Measurements from ENCODE around the gene HBE1.

HBE1 gene

GRCh38 chr11:5234381-5234834 is 35.3 kb downstream of the HBE1 start, which contains the start of gene HBD:
Gene HBD (minus strand): TSS chr11:5234483. CDS start chr11:5234433, 50 bp downstream.
- no peak for DNase-seq (ENCODE audit: low read depth in 3 of 3)

GRCh38 chr11:5233307-5233706 is 36.4 kb downstream of the HBE1 start:
- DNase-seq (ENCODE audit: low read depth in 3 of 3), result no peak

- no peak for DNase-seq (ENCODE audit: low read depth in 3 of 3)
Measured at GRCh38 chr11:5232821-5233220, 36.9 kb downstream of the HBE1 start.

GRCh38 chr11:5232176-5232575 is 37.6 kb downstream of the HBE1 start:
- DNase-seq (ENCODE audit: low read depth in 3 of 3), result no peak

GRCh38 chr11:5231111-5231510 is 38.6 kb downstream of the HBE1 start:
- no peak for DNase-seq (ENCODE audit: low read depth in 3 of 3)

GRCh38 chr11:5230266-5230665 is 39.5 kb downstream of the HBE1 start:
- no peak for DNase-seq (ENCODE audit: low read depth in 3 of 3)

GRCh38 chr11:5229796-5230195 is 39.9 kb downstream of the HBE1 start:
- DNase-seq (ENCODE audit: low read depth in 3 of 3), result no peak

- DNase-seq (ENCODE audit: low read depth in 3 of 3), result no peak
Measured at GRCh38 chr11:5229356-5229755, 40.4 kb downstream of the HBE1 start.

GRCh38 chr11:5228124-5228523 is 41.6 kb downstream of the HBE1 start:
- no peak for DNase-seq (ENCODE audit: low read depth in 3 of 3)

GRCh38 chr11:5227681-5228080 is 42.1 kb downstream of the HBE1 start:
- no peak for DNase-seq (ENCODE audit: low read depth in 3 of 3)

- no peak for DNase-seq (ENCODE audit: low read depth in 3 of 3)
Measured at GRCh38 chr11:5226732-5227310, 42.9 kb downstream of the HBE1 start, which contains the start of gene HBB. Gene HBB (minus strand): TSS chr11:5227071. CDS start chr11:5227021, 50 bp downstream.

GRCh38 chr11:5225480-5225871 is 44.3 kb downstream of the HBE1 start:
- no peak for DNase-seq (ENCODE audit: low read depth in 3 of 3)

- DNase-seq (ENCODE audit: low read depth in 3 of 3), result no peak
Measured at GRCh38 chr11:5224538-5225479, 44.9 kb downstream of the HBE1 start.

- DNase-seq (ENCODE audit: low read depth in 3 of 3), result no peak
Measured at GRCh38 chr11:5223686-5224085, 46.1 kb downstream of the HBE1 start.

- no peak for DNase-seq (ENCODE audit: low read depth in 3 of 3)
Measured at GRCh38 chr11:5223146-5223545, 46.6 kb downstream of the HBE1 start.

Measured in stimulated activated CD4-positive, alpha-beta T cell treated with anti-CD3 and anti-CD28 coated beads, TNF-alpha, amount 100 ng/mL, for 4 hours (primary cell).